GM12875 (cell line): ENCODE data around the gene KRT75.

Source experiments
- H3K4me3 ChIP-seq: one replicate; pipeline ENCODE4 v1.5.1; 2011; ENCODE audit warnings: low read depth, low read length, control low read depth
- TF ChIP-seq, protein P1 (sequence below): IDR thresholded peaks from 2 replicates; pipeline ENCODE4 v1.5.1; 2011; ENCODE audit warnings: low read depth, mild to moderate bottlenecking, control low read depth, inconsistent platforms, low read length, moderate library complexity, borderline replicate concordance; ENCODE audit not compliant: insufficient read depth

KRT75 gene

DNA sequence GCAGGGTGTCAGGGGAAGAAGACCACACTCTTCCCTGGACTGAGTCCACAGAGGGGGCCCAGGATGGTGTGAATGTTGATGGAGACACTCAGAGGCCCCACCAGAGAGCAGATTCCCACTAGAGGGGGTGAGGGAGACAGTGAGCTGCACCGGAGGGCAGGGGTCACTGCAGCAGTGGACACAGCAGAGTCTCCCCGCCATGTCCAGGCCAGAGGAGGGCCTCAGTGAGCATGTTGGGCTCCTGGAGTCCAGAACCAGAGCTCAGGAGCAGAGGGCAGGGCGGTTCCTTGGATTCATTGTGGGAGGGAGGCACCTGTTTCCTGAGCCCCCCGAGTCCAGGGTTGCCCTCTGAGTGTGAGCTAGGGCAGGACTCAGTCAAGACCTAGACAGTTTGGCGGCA is 26.3 kb downstream of the KRT75 start:
- TF ChIP-seq, protein P1, sequence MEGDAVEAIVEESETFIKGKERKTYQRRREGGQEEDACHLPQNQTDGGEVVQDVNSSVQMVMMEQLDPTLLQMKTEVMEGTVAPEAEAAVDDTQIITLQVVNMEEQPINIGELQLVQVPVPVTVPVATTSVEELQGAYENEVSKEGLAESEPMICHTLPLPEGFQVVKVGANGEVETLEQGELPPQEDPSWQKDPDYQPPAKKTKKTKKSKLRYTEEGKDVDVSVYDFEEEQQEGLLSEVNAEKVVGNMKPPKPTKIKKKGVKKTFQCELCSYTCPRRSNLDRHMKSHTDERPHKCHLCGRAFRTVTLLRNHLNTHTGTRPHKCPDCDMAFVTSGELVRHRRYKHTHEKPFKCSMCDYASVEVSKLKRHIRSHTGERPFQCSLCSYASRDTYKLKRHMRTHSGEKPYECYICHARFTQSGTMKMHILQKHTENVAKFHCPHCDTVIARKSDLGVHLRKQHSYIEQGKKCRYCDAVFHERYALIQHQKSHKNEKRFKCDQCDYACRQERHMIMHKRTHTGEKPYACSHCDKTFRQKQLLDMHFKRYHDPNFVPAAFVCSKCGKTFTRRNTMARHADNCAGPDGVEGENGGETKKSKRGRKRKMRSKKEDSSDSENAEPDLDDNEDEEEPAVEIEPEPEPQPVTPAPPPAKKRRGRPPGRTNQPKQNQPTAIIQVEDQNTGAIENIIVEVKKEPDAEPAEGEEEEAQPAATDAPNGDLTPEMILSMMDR: no peak
- no peak overlapping the region for H3K4me3 ChIP-seq

DNA sequence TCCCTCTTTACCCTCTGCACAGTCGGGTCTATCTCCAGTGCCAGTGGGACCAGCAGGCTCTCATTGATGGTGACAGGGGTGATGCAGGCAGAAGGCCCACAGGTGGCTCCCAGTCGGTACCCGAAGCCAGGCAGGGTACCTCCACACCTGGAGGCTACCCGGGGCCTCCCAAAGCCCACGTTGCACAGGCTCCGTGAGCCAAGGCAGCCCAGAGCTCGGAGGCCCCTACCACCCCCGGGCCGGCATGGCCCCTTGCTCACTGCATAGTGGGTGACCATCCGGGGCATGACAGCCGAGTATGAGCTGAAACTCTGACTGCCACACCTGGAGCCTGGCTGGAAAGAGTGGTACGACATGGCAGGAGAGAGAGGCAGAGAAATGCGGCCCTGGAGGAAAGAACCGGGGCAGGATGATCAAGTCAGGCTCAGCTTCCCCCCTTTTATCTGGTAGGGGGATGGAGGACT is 28.2 kb downstream of the KRT75 start, which contains the start of gene KRT82:
Gene KRT82, minus strand, starts transcription at position 414 of the 464 bp plus-strand sequence. Its CDS starts 58 bp downstream, at position 356.
- TF ChIP-seq, protein P1: no peak
- no peak within 1 kb of the TSS for H3K4me3 ChIP-seq

DNA sequence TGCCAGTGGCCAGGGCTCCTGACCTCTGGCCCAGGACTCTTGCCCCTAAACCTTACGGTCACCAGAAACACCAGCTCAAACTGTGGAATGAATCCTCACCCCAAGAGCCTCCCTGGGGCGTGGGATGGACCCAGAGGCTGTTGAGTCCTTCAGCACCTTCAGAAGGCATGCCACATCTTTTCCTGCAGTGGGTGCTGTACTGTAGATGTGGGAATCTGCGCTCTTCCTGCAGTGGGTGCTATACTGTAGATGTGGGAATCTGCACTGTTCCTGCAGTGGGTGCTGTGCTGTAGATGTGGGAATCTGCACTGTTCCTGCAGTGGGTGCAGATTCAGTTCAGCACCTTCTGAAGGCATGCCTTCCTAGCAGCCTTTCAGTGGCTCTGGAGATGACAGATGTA is 29.2 kb downstream of the KRT75 start:
- TF ChIP-seq, protein P1: no peak
- H3K4me3 ChIP-seq: no peak overlapping the region

DNA sequence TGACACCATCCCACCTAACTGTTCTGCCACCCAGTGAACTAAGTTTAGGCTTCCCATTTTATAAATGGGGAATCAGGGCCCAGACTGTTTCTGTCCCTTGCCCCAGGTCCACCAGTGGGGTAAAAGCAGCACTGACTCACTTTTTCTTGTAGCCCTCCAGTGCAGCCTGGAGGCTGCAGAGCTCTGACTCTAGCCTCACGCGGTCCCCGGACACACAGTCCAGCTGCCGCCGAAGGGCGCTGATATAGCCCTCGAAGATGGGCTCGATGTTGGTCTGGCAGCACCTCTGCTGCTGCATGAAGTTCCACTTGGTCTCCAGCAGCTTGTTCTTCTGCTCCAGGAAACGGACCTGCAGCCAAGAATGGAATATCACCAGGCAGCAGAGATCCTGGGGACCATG is 30.6 kb downstream of the KRT75 start:
- TF ChIP-seq, protein P1: no peak

DNA sequence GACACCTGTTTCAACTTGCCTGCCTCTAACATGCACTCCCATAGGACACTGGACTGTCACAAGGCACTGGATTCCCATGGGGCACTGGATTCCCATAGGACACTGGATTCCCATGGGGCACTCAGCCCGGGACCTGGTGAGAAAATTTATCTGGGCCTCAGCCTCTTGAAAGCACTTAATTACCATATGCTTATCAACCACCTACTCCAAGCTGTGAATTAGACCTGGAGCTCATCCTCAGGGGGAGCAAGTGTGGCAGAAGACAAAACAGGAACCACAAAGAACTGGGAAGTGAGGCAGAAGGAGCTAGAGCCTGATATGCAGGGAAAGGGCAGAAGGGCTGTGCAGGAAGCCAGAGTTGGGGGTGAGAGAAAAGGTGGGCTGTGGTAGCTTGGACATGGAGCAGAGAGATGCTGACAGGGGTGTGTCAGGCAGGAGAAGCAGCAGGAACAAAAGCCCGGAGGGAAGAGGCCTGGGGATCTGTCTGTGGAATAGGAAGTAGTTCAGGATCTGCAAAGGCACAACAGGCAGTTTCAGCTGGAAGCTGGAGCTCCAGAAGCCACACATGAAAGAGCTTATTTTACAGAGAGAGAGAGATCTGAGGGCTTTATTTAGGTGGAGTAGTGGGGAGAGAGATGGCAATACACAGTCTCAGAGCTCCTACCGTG is 31.2 kb downstream of the KRT75 start:
- TF ChIP-seq, protein P1: no peak
- H3K4me3 ChIP-seq: no peak overlapping the region

More for the DNA sequence above, 30.6 kb downstream of the KRT75 start:
- no peak overlapping the region for H3K4me3 ChIP-seq

DNA sequence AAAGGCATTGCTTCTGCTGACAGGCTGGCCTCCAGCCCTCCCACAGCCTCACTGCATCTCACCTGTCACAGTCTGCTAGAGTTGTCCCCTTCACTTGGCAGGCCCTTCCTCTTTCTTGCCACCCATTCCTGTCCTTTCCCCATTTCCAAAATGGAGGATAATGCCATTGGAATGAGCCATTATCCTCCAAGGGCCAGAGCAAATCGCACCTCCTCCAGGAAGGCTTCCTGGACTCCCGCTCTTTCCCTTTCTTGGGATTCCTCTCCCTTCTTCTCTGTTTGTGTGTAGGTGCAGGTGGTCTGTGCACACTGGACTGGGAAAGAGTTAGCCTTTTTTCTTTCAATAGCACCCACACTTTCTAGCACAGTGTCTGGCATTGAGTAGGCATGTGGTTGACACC is 31.8 kb downstream of the KRT75 start:
- TF ChIP-seq, protein P1: no peak
- no peak overlapping the region for H3K4me3 ChIP-seq

DNA sequence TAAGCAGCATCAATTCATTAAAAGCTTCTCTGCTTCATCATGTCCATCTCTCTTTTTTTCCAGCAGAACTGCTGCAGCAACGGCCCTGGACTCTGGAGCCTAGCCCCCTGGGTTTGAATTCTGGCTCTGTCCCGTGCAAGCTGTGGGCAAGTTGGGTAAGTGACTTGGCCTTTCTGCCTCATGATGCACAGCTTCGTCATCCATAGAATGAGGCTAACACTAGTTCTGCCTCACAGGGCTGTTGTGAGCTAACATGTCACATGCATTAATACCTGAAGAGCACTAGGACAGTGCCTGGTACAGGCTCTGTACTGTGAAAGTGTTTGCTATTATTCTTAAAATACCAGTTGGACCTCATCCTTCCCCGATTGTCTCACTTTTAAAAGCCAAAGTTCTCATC is 32.2 kb downstream of the KRT75 start:
- TF ChIP-seq, protein P1: no peak
- no peak overlapping the region for H3K4me3 ChIP-seq
